Measurements from ENCODE around the gene FBN2.
"Not testable (repeated sequence)": the region's sequence is repeated elsewhere in the genome, so short reads cannot be mapped to it uniquely, and the experiment has no call there.

FBN2 gene

DNA sequence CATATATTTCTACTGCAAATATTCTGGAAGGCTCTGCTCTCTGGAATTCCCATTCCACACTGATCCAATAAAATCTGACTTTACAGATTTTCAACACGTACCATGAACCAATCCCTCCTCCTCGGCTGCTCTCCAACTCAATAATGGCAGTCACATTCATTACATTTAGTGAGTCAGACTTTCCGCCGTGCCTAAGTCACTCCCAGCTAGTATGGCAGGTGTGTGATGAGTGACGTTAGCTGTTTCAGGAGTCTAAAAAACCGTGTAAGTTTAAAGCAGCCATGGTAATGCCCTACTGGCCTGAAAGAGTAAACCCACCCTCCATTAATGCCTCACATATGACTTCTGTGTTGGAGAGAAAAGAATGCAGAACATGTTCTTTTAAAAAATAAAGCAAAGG, 3.3 kb downstream of the FBN2 start:
- no peak for DNase-seq (ENCODE audit: low spot score)

DNA sequence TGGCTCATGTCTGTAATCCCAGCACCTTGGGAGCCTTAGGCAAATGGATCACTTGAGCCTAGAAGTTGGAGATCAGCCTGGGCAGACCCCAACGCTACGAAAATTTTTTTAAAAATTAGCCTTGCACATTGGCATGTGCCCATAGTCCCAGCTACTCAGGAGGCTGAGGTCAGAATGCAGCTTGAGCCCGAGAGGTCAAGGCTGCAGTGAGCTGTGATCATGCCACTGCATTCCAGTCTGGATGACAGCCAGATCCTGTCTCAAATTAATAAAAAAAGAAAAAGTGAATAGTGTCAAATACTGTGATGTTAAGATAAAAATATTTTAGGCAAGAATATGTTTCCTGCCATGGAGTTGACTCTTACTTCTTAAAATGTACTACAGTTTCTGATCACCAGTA, 5.3 kb downstream of the FBN2 start:
- DNase-seq (ENCODE audit: low spot score), result no peak

DNA sequence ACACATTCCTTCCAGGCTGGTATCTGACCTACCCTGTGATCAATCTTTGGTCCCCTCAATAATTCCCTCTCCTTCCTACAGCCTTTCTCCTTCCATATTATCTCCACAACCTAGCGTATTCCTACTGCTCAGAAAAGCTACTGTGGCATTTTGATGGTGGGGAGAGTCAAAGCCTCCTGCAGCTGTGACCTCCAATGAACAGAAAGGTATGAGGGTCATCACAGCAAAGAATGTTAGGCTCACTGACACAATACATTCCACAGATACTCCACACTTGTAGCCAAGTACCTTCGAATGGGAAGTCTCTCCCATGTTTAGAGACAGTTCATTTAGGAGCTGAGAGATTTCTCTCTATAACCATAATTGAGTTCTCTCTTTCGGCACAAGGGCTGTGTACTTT, 5.9 kb downstream of the FBN2 start:
- DNase-seq (ENCODE audit: low spot score), result no peak

DNA sequence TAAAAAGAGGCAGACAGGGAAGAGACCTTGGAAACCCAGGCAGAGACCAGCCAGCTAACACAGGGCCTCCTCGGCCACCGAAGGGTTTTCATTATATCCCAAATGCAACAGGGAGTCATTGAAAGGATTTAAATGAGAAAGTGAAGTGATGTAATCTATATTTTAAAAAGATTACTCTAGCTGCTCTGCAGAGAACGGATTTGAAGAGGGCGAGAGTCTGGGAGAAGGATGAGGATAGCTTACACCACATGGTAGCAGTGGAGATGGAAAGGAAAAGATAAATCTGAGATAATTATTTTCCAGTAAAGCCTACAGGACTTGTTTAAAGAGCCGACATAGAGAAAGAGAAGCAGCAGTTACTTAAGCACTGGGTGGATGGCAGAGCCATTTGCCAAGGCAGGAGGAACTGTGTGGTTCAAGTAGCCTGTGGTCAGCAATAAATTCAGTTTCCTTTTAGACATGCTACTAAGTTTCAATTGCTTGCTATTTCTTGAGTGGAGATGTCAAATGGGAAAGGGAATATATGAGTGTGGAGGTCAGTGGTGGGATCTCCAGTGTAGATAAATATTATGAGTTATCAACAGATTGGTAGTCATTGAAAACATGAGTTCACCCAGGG, 9.3 kb downstream of the FBN2 start:
- DNase-seq (ENCODE audit: low spot score), result no peak

DNA sequence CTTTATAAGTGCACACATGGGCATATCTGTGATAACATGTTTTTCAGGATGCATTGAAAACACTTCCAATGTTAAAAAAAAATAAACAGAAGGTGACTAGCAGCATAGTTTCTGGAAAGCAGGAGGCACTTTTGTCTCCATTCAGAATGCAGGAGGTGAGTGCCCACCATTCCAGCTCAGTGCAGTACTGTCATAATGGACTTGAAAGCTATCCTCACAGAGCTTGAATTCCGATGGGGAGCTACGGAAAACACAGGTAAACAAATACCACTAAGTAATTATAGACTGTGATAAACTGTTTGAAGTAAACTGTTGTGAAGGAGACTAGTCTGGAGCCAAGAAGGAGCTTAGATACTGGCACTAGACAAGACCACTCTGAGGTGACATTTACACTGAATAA, 9.9 kb downstream of the FBN2 start:
- no peak for DNase-seq (ENCODE audit: low spot score)

DNA sequence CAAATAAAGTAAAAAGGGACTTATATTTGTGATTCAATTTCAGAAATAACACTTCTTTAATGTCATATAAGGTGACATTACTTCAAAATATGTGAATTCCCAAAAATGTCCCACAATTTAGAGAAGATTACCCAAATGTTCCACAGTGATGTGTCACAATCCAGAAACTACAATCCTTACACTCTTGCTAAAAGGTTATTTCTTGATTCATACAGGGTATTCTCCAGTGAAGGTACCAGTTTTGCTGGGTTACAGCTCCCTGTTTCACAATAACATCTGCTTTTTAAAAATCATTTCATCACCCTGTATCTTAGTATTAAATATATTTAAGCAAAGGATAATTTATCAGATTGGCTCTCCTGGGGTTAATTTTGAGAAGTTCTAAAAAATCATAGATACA, 11.0 kb downstream of the FBN2 start:
- DNase-seq (ENCODE audit: low spot score), result no peak

DNA sequence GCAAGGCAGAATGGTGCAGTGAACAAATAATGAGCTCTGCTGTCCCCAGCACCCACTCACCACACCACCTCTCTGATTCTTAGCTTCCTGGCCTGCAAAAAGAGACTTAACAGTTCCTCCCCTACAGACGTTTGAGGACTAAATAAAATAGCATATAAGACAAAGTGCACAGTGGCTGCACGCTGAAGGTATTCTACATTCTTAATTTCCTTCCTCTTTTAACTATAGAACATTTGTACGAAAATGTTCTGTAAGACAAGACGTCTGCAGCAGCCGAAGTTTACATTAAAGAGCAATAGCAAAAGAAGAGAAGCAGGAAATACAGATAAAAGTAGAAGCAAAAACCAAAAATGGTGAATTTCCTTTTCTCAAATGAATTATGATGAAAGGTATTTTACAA, 15.7 kb downstream of the FBN2 start:
- DNase-seq (ENCODE audit: low spot score), result no peak

DNA sequence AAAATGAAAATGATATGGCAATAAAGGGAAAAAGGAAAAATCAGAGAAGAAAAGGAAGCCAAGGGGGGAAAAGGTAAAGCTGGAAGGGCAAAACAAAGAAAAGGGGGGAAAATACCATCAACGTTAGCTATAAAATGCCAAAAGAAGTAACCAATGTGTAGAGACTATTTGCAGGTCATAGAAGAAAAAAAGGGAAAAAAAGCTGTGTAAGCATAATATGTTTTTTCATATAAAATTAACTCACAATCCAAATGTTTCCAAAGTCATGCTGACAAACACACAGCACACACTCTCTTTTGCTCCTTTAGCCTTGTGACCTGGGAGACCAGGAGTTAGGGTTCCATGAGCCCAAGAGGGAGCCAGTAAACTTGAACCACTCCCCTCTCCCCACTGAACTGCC, 18.2 kb downstream of the FBN2 start:
- DNase-seq (ENCODE audit: low spot score), result no peak

DNA sequence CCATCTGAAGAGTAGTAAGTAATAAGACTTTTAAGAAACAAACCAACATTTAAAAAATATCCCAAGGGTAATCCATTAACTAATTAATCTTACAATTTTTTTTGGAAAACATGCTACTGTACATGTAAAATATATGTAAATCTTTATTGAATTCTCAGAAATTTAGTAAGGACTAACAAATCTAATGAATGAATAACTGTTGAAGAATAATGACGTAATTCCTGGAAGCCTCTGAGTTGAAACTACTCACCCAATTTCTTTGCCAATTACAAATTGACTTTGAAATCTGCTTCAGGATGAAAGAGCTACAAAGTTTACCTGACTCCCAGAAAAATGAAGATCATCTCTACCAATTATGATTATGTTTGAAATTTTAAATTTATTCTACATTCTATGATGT, 21.1 kb downstream of the FBN2 start:
- no peak for DNase-seq (ENCODE audit: low spot score)

DNA sequence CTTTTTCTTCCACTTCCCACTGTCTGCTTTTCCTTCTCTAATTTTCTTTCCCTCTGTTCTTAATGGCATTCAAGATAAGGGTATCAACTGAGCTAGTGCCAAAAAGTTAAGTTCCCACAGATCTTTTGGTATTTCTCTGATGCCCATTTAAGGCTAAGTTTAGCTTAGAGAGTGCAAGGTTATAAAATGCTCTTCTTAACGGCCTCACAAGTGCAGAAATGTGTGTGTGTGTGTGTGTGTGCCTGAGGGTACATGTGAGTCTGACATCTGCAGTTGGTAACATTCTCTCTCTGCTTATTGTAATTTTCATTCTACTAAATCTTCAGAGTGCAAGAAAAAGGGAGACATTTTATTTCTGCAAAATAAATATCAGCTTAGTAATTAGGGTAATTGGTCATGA, 24.2 kb downstream of the FBN2 start:
- no peak for DNase-seq (ENCODE audit: low spot score)

DNA sequence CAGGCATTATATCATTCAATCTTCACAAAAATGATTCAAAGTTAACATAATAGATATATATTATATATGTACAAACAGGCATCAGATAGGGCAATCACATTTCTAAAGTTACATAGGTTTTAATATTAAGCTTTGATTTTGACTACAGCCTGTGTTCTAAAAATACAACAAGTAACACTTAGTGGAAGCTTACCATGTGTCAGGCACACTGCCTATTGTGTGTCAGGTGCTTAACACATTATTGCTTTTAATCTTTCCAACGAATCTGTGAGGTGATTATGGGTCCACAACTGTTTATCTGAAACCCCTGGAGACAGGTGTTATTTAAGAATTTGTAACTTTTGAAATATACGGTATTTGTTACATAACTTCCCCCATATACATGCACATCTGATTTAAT, 25.2 kb downstream of the FBN2 start:
- no peak for DNase-seq (ENCODE audit: low spot score)

DNA sequence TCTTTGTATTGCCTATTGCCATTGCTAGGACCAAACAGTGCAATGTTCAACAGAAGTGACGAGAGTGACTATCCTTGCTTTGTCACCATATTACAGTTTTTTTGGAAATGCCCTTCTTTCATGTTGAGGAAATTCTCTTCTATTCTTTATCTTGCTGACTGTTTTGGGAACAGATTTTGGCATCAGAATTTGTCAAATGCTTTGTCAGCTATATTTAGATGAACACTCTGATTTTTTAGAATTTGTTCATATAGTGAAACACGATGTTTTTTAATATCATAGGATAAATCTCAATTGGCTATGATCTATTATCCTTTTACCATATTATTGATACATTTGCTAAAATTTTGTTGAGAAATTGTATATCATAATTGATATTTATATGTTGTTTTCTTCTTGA, 31.4 kb downstream of the FBN2 start:
- DNase-seq (ENCODE audit: low spot score), result no peak

DNA sequence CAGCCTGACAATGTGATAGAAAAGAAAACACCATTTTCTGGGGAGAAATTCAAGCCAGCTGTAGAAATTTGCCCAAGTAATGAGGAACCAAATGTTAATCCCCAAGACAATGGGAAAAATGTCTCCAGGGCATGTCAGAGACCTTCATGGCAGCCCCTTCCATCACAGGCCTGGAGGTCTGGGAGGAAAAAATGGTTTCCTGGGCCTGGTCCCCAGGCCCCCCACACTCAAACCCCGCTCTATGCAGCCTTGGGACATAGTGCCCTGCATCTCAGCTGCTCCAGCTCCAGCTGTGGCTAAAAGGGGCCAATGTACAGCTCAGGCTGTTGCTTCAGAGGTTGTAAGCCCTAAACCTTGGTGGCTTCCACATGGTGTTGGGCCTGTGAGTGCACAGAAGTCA, 34.3 kb downstream of the FBN2 start:
- not testable (repeated sequence) for DNase-seq (ENCODE audit: low spot score)

DNA sequence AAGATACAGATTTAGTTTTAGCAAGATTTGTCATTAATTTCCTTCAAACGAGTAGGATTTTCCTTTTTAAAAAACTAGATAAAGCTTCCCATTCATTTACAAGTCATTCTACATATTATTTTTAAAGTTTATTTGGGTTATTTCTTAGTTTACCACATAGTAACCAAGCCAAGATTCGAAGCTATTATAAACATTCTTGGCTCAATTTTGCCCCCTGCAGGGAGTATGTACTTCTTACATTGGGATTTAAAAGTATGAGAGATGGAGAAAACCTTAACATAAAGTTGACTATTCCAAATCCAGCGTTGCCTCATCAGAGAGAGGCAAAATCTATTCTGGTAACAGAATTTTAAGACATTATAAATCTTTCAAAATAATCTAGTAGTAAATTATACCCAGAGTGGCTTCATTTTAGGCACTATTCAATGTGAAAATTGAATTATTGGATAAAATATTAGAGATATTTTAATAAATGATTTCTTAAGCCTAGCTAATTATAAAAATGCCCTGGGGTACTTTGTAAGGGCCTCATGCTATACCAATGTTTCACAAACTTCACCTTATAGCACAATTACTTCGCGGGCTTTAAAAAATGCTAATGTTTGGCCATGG, 39.1 kb downstream of the FBN2 start:
- peak; percentile 15 for DNase-seq (ENCODE audit: low spot score)

DNA sequence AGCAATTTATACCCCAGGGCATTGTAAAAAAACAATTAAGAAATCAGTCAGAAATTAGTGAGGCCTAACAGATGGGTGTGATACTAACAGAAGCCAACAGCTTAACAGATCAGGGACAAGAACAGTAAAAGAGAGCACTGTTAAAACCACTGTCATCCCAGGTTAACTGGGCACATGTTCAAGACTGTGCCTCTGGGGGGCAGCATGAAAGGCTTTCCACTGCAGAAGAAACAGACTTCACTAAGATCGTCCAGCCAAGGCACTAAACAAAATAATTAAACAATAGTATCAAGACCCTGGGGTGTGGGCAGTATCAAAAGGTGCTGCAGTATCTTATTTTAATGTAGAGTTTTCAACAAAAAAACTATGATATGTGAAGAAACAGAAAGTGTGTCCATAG, 43.5 kb downstream of the FBN2 start:
- no peak for DNase-seq (ENCODE audit: low spot score)

DNA sequence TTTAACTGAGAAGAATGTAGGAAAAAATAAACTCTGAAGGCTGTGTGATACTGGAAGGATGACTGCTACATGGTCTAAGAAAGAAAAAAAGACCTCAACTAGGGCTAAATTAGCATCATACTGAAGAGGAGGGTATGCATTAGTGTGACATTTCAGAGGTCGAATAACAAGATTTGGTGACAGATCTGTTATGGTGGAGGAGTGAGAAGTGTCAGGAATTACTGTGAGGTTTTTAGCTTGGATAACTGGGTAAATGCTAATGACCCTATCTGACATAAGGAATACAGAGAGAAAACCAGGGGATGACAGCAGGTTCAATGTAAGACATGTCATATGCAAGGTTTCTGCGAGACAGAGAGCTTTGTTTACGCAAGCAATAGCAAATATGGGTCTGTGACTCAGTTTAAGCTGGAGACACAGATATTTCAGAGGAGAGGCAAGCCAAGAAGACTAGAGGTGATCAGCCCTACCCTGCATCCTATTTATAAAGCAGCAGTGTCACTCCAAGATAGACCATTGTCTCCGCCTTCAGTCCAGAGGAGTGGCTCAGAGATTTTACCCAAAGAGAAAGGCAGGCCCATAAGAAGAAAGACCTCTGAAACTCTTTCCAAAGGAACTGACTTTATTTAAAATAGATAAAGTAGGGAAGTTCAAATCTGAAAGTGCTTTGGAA, 44.3 kb downstream of the FBN2 start:
- DNase-seq (ENCODE audit: low spot score), result no peak

DNA sequence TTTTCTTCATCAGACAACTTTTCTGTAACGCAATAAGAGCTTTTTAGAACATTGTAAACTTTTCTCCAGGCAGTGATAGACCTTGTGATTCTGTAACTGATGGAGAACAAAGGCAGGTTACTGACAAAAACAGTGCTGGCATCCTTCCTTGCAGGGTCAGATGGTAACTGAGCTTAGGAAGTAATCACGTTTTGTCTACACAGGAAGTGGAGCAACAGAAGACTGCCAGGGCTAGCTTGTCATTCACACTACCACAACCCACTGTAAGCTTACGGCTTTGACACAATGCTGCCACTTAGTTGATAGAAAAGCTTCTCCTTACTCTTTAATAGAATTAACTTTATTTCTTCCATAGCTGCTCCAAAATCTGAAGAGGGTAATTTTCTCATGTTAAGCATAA, 46.8 kb downstream of the FBN2 start:
- no peak for DNase-seq (ENCODE audit: low spot score)

DNA sequence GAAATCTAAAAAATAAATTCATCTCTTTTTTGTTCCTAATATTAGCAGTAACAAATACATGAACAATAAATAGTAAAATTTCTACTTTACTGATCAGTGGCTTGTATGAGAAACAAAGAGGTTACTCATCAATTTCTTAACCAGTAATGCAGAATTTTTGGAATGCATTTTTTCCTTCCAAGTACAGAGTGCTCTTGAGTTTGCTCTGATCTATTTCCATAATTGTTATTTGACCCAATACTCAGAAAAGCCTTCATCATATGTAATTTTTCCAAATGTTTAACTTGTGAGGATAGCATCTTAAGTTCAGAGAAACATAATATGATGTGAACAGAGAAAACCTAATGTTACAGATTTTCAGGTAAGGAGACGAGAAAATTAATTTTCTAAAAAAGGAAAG, 47.3 kb downstream of the FBN2 start:
- no peak for DNase-seq (ENCODE audit: low spot score)

DNA sequence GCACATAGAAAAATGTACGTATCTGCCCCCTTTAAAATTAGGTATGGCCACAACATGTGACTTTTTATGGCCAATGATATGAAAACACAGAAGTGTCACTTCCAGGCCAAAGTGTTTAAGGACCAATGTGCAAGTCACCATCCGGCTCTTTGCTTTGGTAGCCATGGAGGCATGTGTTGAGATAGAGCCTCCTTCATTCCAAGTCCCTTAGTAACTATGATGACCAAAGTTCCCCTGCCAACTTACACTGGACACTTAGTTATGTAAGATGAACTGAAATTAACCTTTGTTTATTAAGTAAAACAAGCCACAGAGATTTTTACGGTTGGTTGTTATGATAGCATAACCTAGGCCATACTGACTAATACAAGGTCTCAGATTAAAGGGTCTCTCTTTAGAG, 51.0 kb downstream of the FBN2 start:
- DNase-seq (ENCODE audit: low spot score), result no peak

DNA sequence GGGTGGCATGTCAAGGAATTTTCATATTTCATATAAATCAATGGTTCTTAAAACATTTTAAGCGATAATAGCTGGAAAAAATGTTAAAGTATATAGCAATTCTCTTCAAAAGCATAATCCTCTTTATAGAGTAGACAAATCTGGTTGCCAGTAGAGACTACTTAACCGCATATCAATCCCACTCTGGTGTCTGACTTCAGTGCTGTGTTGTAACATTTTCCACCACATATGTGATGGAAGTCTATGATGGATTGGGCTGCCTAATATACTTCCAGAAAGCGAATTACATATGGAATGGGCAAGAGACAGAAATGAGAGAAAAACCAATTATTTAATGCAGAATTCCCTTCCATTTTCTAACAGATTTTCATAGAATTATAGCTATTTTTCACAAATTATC, 54.3 kb downstream of the FBN2 start:
- DNase-seq (ENCODE audit: low spot score), result no peak

DNA sequence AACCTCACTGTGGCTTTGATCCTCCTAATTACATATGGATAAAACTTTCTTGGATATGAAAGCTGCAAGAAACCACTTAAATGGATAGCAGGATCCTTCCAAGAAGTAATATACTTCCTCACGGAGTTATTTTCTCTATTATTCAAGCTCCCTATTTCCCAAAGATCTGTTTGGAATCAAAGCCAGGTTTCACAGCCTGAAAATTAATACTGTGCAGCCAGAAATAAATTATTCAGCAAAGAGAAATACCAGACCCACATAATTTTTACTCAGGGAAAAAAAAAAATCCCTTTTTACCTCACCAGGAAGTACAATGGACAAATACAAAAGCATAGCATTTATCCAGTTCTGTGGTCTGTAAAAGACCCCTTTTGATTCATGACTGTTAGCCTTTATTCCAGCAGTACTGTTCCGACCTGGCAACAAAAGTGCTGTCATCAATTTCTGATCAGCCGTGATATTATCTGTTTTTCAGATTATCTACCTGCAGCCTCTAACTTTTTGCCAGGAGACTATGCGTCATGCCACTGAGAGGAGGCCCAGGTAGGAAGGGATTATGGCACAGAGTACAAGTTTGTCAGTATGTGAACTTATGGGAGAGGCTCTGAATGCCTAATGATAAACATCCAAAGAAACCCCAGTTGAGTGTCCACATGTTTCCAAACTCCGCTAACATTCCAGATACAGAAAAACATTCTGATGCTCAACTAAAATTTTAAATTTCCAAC, 57.0 kb downstream of the FBN2 start:
- no peak for DNase-seq (ENCODE audit: low spot score)

DNA sequence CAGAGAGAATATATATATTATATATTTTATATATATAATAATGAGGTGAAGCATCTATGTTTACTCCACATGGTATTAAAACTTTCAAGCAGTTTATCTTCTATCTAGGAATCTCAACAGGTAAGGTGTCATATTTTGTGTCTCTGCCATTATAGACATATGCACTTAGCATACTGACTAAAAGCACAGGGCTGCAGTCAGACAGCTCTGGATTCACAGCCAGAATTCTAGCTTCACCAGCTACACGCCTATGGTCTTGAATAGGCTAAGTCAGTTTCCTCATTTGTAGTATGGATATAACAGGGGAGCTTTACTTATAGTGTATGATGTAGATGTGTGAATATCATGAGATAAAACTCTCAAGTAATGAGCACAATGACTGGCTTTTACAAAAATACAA, 57.9 kb downstream of the FBN2 start:
- no peak for DNase-seq (ENCODE audit: low spot score)

Measured in Ammon's horn (tissue), 1 donor.